Fibroblast of lung (primary cell): Measurements from ENCODE around the gene TENM4. TPM values are rescaled to one million over a fixed set of nuclear protein-coding genes. Genes with fewer than 3 reads are reported as not detected.

Experiments used
- DNase-seq, 2 donors: peaks; one replicate each; pipeline versions ENCODE4 v3.0.0 to v3.0.0-alpha.2; 2010; ENCODE audit warnings: low read depth in 2 of 2
- H2AFZ ChIP-seq: 2 replicates; pipeline ENCODE4 v1.5.1; 2012; ENCODE audit warnings: low read length, control low read depth, inconsistent platforms
- H3K27ac ChIP-seq: 2 replicates; pipeline ENCODE4 v1.5.1; 2011; ENCODE audit warnings: low read length, control low read depth; ENCODE audit not compliant: insufficient read depth
- H3K27me3 ChIP-seq: 2 replicates; pipeline ENCODE4 v1.5.1; 2011; ENCODE audit warnings: mild to moderate bottlenecking, low read length; ENCODE audit not compliant: control insufficient read depth, insufficient read depth
- H3K36me3 ChIP-seq: 2 replicates; pipeline ENCODE4 v1.5.1; 2011; ENCODE audit warnings: low read length; ENCODE audit not compliant: control insufficient read depth, insufficient read depth
- H3K4me1 ChIP-seq: 2 replicates; pipeline ENCODE4 v1.5.1; 2011; ENCODE audit warnings: low read length; ENCODE audit not compliant: control insufficient read depth, insufficient read depth; ENCODE audit errors: extremely low read depth
- H3K4me2 ChIP-seq: 2 replicates; pipeline ENCODE4 v1.5.1; 2011; ENCODE audit warnings: low read length, control low read depth; ENCODE audit not compliant: insufficient read depth; ENCODE audit errors: extremely low read depth
- H3K4me3 ChIP-seq, 4 experiments: fragments of 200-600 bp in 1 of 4; sonication (generic) in 1 of 4; replicated peaks in 1 of 4; 2 replicates each; pipeline ENCODE4 v1.5.1; 2011 to 2016; ENCODE audit warnings: low read length in 4 of 4, low read depth in 3 of 4, mild to moderate bottlenecking in 3 of 4, control low read depth in 2 of 4, inconsistent platforms in 1 of 4, mixed read lengths in 1 of 4; ENCODE audit not compliant: insufficient read depth in 1 of 4; ENCODE audit errors: control extremely low read depth in 1 of 4
- H3K79me2 ChIP-seq: 2 replicates; pipeline ENCODE4 v1.5.1; 2012; ENCODE audit warnings: mild to moderate bottlenecking, low read length, inconsistent platforms; ENCODE audit not compliant: control insufficient read depth, insufficient read depth
- H3K9ac ChIP-seq: 2 replicates; pipeline ENCODE4 v1.5.1; 2011; ENCODE audit warnings: mild to moderate bottlenecking, low read length, control low read depth; ENCODE audit not compliant: insufficient read depth
- H3K9me3 ChIP-seq: 2 replicates; pipeline ENCODE4 v1.5.1; 2012; ENCODE audit warnings: low read depth, low read length; ENCODE audit not compliant: control insufficient read depth, insufficient read depth
- H4K20me1 ChIP-seq: 2 replicates; pipeline ENCODE4 v1.5.1; 2011; ENCODE audit warnings: low read length; ENCODE audit not compliant: control insufficient read depth, insufficient read depth; ENCODE audit errors: extremely low read depth
- CTCF ChIP-seq, 2 donors: IDR thresholded peaks in 1 of 2; conservative IDR thresholded peaks in 1 of 2; 1 replicate in 1 of 2; 2 replicates in 1 of 2; pipeline ENCODE4 v1.5.1; 2011 to 2012; ENCODE audit warnings: low read length in 2 of 2, control low read depth in 1 of 2, inconsistent platforms in 1 of 2, low read depth in 1 of 2, mild to moderate bottlenecking in 1 of 2
- EZH2 ChIP-seq: IDR thresholded peaks from 2 replicates; pipeline ENCODE4 v1.5.1; 2012; ENCODE audit warnings: low read length, control low read depth, mild to moderate bottlenecking; ENCODE audit errors: missing control alignments
- polyA plus RNA-seq, 2 donors: library from polyadenylated mRNA; depleted of rRNA in 1 of 2; stranded (reverse) in 1 of 2; unstranded in 1 of 2; fragments of >200 nt; gene quantifications; 2 replicates each; pipeline ENCODE4 v1.2.1, GENCODE V29; 2011 to 2012; ENCODE audit warnings: missing spikeins in 1 of 2
- total RNA-seq: library from RNA; depleted of rRNA; stranded (reverse); fragments of >200 nt; gene quantifications from 2 replicates; pipeline ENCODE4 v1.2.1, GENCODE V29; 2014

TENM4 gene
- total and polyA plus RNA-seq, 2 donors (not counting 1 experiment from before 2014, with no cell fraction given): 4.6 to 48.4 TPM

- Histone ChIP-seq H2AFZ (no peak overlapping the region), H4K20me1 (no peaks in the 10 kb centered on the region), H3K27me3 (no peaks in the 10 kb centered on the region), H3K4me2 (no peak overlapping the region), H3K9me3 (no peaks in the 10 kb centered on the region), H3K4me1 (no peaks in the 10 kb centered on the region), H3K4me3 (no peak overlapping the region), H3K79me2 (no peaks in the 10 kb centered on the region), H3K27ac (no peak overlapping the region), H3K9ac (no peak overlapping the region), H3K36me3 (no peaks in the 10 kb centered on the region)
- TF ChIP-seq EZH2 (no peak), CTCF (conservative IDR thresholded peaks at IDR 0.05 in 1 of 2, IDR thresholded peaks at IDR 0.05 in 1 of 2; ENCODE audit: low read depth in 1 of 2, low read length in 2 of 2) (no peak)
- peak in 1 of 2 donors; percentile 30 for DNase-seq
Measured at GRCh38 chr11:79304599-79305212, 136.1 kb downstream of the TENM4 start.

- no peaks in the 10 kb centered on the region for H3K79me2 ChIP-seq
- H3K4me3 ChIP-seq: no peak overlapping the region
- H3K36me3 ChIP-seq: no peaks in the 10 kb centered on the region
- H4K20me1 ChIP-seq: no peaks in the 10 kb centered on the region
- H2AFZ ChIP-seq: no peak overlapping the region
- H3K4me2 ChIP-seq: no peak overlapping the region
- no peaks in the 10 kb centered on the region for H3K4me1 ChIP-seq
- TF ChIP-seq EZH2 (no peak), CTCF (conservative IDR thresholded peaks at IDR 0.05 in 1 of 2, IDR thresholded peaks at IDR 0.05 in 1 of 2; ENCODE audit: low read depth in 1 of 2, low read length in 2 of 2) (no peak)
- H3K27me3 ChIP-seq: no peaks in the 10 kb centered on the region
- H3K27ac ChIP-seq: no peak overlapping the region
- no peaks in the 10 kb centered on the region for H3K9me3 ChIP-seq
- DNase-seq: no peak
- no peak overlapping the region for H3K9ac ChIP-seq
Measured at GRCh38 chr11:79296141-79296540, 144.7 kb downstream of the TENM4 start.

- Histone ChIP-seq H3K27ac (no peak overlapping the region), H3K4me2 (no peak overlapping the region), H3K9ac (no peak overlapping the region), H3K4me1 (no peaks in the 10 kb centered on the region), H2AFZ (no peak overlapping the region), H3K9me3 (no peaks in the 10 kb centered on the region), H3K79me2 (no peaks in the 10 kb centered on the region), H3K36me3 (no peaks in the 10 kb centered on the region), H3K27me3 (no peaks in the 10 kb centered on the region), H3K4me3 (no peak overlapping the region), H4K20me1 (no peaks in the 10 kb centered on the region)
- DNase-seq: no peak
- TF ChIP-seq CTCF (conservative IDR thresholded peaks at IDR 0.05 in 1 of 2, IDR thresholded peaks at IDR 0.05 in 1 of 2; ENCODE audit: low read depth in 1 of 2, low read length in 2 of 2): no peak
- no peak for TF ChIP-seq EZH2
Measured at GRCh38 chr11:79294845-79295731, 145.7 kb downstream of the TENM4 start.
